Left renal cortex interstitium (tissue), 4 donors: ENCODE data around the gene SYCP1. TPM values are rescaled to one million over a fixed set of nuclear protein-coding genes. Genes with fewer than 3 reads are reported as not detected.

Experiments used
- polyA plus RNA-seq, 4 donors: library from polyadenylated mRNA; unstranded; fragments of 120-200 nt; gene quantifications; one replicate each; pipeline ENCODE4 v1.2.1, GENCODE V29; 2013; ENCODE audit not compliant: insufficient read length in 4 of 4

SYCP1 gene
- polyA plus RNA-seq, 4 donors: 0.10 to 0.62 (median 0.23) TPM; not detected in 1

Other genes starting within 250 kb of the SYCP1 start
- 1 to 10 TPM; 3.5 to 5.1 (median 3.9) TPM for gene DENND2C, start 184.8 kb upstream of the SYCP1 start, polyA plus RNA-seq
- not detected for gene AMPD1, start 159.3 kb upstream of the SYCP1 start, polyA plus RNA-seq
- gene NRAS, start 138.1 kb upstream of the SYCP1 start, polyA plus RNA-seq: 10 to 100 TPM; 54.6 to 73.0 (median 69.2) TPM
- 100 to 1,000 TPM; 370 to 480 (median 422) TPM for gene CSDE1, start 96.9 kb upstream of the SYCP1 start, polyA plus RNA-seq
- 10 to 100 TPM; 47.9 to 62.3 (median 57.1) TPM for gene SIKE1, start 74.2 kb upstream of the SYCP1 start, polyA plus RNA-seq
- gene TSHB, start 175.0 kb downstream of the SYCP1 start, polyA plus RNA-seq: under 1 TPM; 0.38 to 0.82 (median 0.62) TPM
- gene TSPAN2, start 234.6 kb downstream of the SYCP1 start, polyA plus RNA-seq: 10 to 100 TPM; 36.8 to 39.5 (median 37.6) TPM